ENCODE results near the gene MAML1. TPM values are rescaled to one million over a fixed set of nuclear protein-coding genes. Genes with fewer than 3 reads are reported as not detected.
A peak's percentile ranks its signal among the peaks of the same experiment; 100 is the strongest.

MAML1 gene
- total RNA-seq, 1 donor from 2014 or later = 29.1 TPM

DNA sequence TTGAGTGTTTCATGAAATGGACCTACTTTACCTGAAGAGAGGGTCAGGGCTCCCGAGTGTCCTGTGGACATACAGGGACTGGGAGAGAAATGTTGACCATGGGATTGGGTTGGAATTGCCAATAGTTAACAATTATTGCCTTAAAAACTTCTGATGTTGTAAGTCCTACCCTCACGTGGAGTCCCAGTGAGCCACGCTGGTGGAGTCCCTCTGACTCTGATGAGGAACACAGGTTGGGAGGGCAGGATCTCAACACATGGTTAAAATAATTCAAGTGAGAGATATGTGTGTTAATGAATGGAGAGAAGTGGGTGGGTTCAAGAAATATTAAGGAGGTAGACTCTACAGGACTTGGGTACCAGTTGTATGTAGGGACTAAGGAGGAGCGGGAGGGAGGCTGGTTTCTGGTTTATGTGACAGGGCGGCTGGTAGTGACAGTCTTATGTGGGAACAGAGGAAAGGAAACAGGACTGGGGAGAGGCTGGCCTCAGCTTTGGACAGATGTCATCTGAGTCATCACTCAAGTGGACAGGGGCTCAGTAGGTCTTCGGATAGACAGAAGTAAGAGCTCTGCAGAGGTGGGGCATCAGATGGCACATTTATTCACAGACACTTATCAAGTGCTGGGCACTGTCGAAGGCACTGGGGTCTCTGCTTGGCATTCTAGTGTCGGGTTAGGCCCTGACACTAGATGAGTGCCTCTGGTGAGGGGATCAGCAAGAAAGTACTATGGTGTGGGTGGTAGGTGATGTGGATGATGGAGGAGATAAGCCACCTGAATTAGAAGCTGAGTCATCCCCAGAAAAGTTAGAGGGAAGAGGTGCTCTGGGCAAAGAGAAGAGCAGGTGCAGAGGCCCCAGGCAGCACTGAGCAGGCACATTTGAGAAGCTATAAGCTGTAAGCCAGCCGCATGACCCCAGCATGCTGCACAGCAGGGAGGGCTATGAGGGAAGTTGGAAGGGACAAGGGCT is 27.2 kb downstream of the MAML1 start:
- no peak overlapping the region for H3K4me3 ChIP-seq
- H3K9me3 ChIP-seq (ENCODE audit: low read depth) = no peaks in the 10 kb centered on the region
- H2AFZ ChIP-seq (replicated peaks) = no peak overlapping the region
- H3K27ac Mint-ChIP-seq = no peak overlapping the region
- DNase-seq (ENCODE audit: low spot score) = no peak
- peaks cover 4% of the 10 kb centered on the region for H3K27me3 Mint-ChIP-seq (ENCODE audit: insufficient read depth, low read depth)
- peaks cover 97% of the 10 kb centered on the region for H3K79me2 ChIP-seq (ENCODE audit: low read depth)
- peaks cover 7% of the 10 kb centered on the region for H3K36me3 Mint-ChIP-seq
- no peak overlapping the region for H3K27ac ChIP-seq
- H3K27me3 ChIP-seq = no peaks in the 10 kb centered on the region
- H3K9ac ChIP-seq = no peak overlapping the region
- H3K36me3 ChIP-seq = no peaks in the 10 kb centered on the region
- no peak overlapping the region for H3K4me3 Mint-ChIP-seq
- H3K9me3 Mint-ChIP-seq = no peaks in the 10 kb centered on the region
- peaks cover 15% of the 10 kb centered on the region for H3F3A ChIP-seq (ENCODE audit: low read depth)
- TF ChIP-seq, protein P1, sequence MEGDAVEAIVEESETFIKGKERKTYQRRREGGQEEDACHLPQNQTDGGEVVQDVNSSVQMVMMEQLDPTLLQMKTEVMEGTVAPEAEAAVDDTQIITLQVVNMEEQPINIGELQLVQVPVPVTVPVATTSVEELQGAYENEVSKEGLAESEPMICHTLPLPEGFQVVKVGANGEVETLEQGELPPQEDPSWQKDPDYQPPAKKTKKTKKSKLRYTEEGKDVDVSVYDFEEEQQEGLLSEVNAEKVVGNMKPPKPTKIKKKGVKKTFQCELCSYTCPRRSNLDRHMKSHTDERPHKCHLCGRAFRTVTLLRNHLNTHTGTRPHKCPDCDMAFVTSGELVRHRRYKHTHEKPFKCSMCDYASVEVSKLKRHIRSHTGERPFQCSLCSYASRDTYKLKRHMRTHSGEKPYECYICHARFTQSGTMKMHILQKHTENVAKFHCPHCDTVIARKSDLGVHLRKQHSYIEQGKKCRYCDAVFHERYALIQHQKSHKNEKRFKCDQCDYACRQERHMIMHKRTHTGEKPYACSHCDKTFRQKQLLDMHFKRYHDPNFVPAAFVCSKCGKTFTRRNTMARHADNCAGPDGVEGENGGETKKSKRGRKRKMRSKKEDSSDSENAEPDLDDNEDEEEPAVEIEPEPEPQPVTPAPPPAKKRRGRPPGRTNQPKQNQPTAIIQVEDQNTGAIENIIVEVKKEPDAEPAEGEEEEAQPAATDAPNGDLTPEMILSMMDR (IDR thresholded peaks at IDR 0.05) = no peak
- TF ChIP-seq EZH2phosphoT487 (IDR thresholded peaks at IDR 0.05) = no peak
- TF ChIP-seq EZH2 (IDR thresholded peaks at IDR 0.05) = no peak
- H3K4me1 ChIP-seq = peaks cover 4% of the 10 kb centered on the region
- H4K20me1 ChIP-seq (ENCODE audit: low read depth) = peaks cover 97% of the 10 kb centered on the region
- H3K4me1 Mint-ChIP-seq = peaks cover 43% of the 10 kb centered on the region
- H3K4me2 ChIP-seq = no peak overlapping the region

DNA sequence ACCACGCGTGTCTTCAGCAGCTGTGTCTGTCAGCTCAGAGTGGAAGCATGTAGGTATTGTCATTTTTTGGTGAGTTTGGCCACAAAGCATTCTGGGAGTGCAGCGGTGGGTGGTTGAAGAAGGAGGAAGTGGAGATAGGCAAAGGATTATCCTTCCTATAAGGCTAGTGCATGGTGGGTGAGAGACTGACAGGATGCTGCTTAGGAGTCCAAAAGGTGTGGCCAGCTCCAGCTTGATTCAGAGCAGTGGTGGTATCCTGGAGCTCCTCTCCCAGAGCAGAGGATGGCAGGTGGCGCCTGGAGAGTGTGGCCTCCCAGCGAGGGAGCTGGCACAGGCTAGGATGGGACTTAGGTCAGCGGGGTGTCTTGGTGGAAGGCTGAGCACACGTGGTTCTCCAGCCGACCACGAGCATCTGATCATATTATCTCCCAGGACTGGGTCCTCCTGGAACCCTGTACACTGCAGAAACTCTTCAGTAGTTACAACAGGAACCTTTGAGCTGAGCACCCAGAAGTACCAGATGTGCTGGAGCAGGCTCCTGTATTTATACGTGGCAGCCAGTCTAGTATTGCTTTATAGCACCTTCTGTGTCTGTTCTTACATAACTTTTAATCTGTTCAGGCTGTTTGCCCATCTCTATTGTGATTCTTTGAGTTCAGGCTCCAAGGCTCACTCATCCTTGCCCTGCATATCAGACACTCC is 29.6 kb downstream of the MAML1 start:
- Mint-ChIP-seq H3K4me3 (no peak overlapping the region), H3K36me3 (peaks cover 6% of the 10 kb centered on the region), H3K27me3 (ENCODE audit: insufficient read depth, low read depth) (peaks cover 4% of the 10 kb centered on the region), H3K4me1 (peaks cover 57% of the 10 kb centered on the region), H3K9me3 (no peaks in the 10 kb centered on the region), H3K27ac (peak overlapping the region; percentile 44)
- H4K20me1 ChIP-seq (ENCODE audit: low read depth) = peaks cover 97% of the 10 kb centered on the region
- peaks cover 15% of the 10 kb centered on the region for H3F3A ChIP-seq (ENCODE audit: low read depth)
- no peak overlapping the region for H3K9ac ChIP-seq
- no peaks in the 10 kb centered on the region for H3K36me3 ChIP-seq
- H3K27me3 ChIP-seq = no peaks in the 10 kb centered on the region
- H3K27ac ChIP-seq = peak overlapping the region; percentile 56
- H3K4me1 ChIP-seq = peaks cover 4% of the 10 kb centered on the region
- H2AFZ ChIP-seq (replicated peaks) = no peak overlapping the region
- H3K4me2 ChIP-seq = no peak overlapping the region
- H3K9me3 ChIP-seq (ENCODE audit: low read depth) = no peaks in the 10 kb centered on the region
- DNase-seq (ENCODE audit: low spot score) = no peak
- H3K4me3 ChIP-seq = no peak overlapping the region
- peaks cover 97% of the 10 kb centered on the region for H3K79me2 ChIP-seq (ENCODE audit: low read depth)
- TF ChIP-seq, protein P1 (IDR thresholded peaks at IDR 0.05) = no peak
- TF ChIP-seq EZH2 (IDR thresholded peaks at IDR 0.05) (no peak), EZH2phosphoT487 (IDR thresholded peaks at IDR 0.05) (no peak)

DNA sequence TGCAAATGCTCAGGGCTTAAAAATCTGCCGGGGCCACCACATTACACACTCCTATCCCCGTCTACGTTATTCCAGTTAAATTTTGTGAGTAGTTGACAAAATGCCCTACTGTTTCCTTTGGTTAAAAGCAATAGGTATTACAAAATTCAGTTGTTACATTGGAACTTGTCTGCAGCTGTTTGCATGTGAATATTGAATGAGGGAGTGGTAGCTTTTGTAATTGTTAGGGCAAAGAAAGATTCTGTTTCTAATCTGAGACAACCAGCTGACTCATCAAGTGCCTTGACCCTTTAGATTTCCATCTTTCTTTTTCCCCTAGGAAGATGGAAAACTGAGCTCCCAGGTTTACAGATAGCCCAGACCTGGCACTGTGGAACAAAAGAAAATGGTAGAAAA is 30.2 kb downstream of the MAML1 start:
- Mint-ChIP-seq H3K27me3 (ENCODE audit: insufficient read depth, low read depth) (peaks cover 4% of the 10 kb centered on the region), H3K4me1 (peaks cover 58% of the 10 kb centered on the region), H3K27ac (no peak overlapping the region), H3K36me3 (peaks cover 6% of the 10 kb centered on the region), H3K9me3 (no peaks in the 10 kb centered on the region), H3K4me3 (no peak overlapping the region)
- H3K9me3 ChIP-seq (ENCODE audit: low read depth) = no peaks in the 10 kb centered on the region
- H3K4me1 ChIP-seq = peaks cover 4% of the 10 kb centered on the region
- peak overlapping the region; percentile 56 for H3K27ac ChIP-seq
- no peaks in the 10 kb centered on the region for H3K36me3 ChIP-seq
- TF ChIP-seq EZH2phosphoT487 (IDR thresholded peaks at IDR 0.05) = no peak
- TF ChIP-seq, protein P1 (IDR thresholded peaks at IDR 0.05) = no peak
- TF ChIP-seq EZH2 (IDR thresholded peaks at IDR 0.05) = no peak
- H2AFZ ChIP-seq (replicated peaks) = no peak overlapping the region
- peaks cover 94% of the 10 kb centered on the region for H3K79me2 ChIP-seq (ENCODE audit: low read depth)
- H3K9ac ChIP-seq = no peak overlapping the region
- H3F3A ChIP-seq (ENCODE audit: low read depth) = peaks cover 18% of the 10 kb centered on the region
- no peaks in the 10 kb centered on the region for H3K27me3 ChIP-seq
- H3K4me2 ChIP-seq = no peak overlapping the region
- H3K4me3 ChIP-seq = no peak overlapping the region
- H4K20me1 ChIP-seq (ENCODE audit: low read depth) = peaks cover 97% of the 10 kb centered on the region
- DNase-seq (ENCODE audit: low spot score) = no peak

Data from neural progenitor cell (in vitro differentiated cells).